Ovary (tissue), 3 donors: ENCODE data around the gene CRADD.

Experiments used
- CTCF ChIP-seq, 3 donors: fragments of 450-650 bp in 2 of 3; fragments of 200-600 bp in 1 of 3; IDR thresholded peaks; one replicate each; pipeline versions ENCODE4 v1.5.1 to v1.8.0; 2016 to 2022; ENCODE audit warnings: antibody characterized with exemption in 3 of 3, mild to moderate bottlenecking in 1 of 3
- POLR2A ChIP-seq: fragments of 450-650 bp; IDR thresholded peaks from one replicate; pipeline ENCODE4 v1.6.1; 2017; ENCODE audit warnings: antibody characterized with exemption, mild to moderate bottlenecking, moderate library complexity
- donor health status: DM: no; HTN: no; CAD: no.

- TF ChIP-seq POLR2A (no peak), CTCF (IDR thresholded peaks at IDR 0.05) (no peak)
Measured at GRCh38 chr12:93707836-93708235, 30.7 kb downstream of the CRADD start.
